ENCODE data around the gene TSPAN18. TPM values are rescaled to one million over a fixed set of nuclear protein-coding genes. Genes with fewer than 3 reads are reported as not detected.

TSPAN18 gene
- total and polyA plus RNA-seq, 2 experiments from 2014 or later: 68.6 to 82.8 TPM

DNA sequence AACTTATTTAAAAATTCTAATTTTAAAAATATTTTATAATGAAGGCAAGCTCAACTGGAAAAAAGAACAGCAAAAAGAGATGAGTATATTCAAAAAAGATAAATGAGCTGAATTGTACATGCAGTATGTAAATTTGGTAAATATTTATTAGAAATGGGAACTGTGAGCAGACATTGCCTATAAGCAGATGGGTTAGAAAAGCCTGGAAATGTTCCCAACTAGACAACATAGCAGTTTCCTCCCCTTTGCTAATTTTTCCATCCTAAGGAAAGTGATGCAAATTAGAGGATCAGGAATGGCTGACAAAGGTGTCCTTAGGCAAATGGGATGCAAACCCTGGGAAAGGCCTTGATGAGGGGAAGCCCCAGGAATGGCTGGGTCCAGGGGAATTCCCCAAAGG lies 186.7 kb downstream of the TSPAN18 start:
- H3K27me3 ChIP-seq: no peaks in the 10 kb centered on the region
- H3K27ac ChIP-seq: no peak overlapping the region
- H3K9me3 ChIP-seq (ENCODE audit: low read depth): no peaks in the 10 kb centered on the region
- DNase-seq (ENCODE audit: low read depth in 1 of 2, low spot score in 1 of 2): no peak
- H3K36me3 ChIP-seq: no peaks in the 10 kb centered on the region
- TF ChIP-seq, protein P1, sequence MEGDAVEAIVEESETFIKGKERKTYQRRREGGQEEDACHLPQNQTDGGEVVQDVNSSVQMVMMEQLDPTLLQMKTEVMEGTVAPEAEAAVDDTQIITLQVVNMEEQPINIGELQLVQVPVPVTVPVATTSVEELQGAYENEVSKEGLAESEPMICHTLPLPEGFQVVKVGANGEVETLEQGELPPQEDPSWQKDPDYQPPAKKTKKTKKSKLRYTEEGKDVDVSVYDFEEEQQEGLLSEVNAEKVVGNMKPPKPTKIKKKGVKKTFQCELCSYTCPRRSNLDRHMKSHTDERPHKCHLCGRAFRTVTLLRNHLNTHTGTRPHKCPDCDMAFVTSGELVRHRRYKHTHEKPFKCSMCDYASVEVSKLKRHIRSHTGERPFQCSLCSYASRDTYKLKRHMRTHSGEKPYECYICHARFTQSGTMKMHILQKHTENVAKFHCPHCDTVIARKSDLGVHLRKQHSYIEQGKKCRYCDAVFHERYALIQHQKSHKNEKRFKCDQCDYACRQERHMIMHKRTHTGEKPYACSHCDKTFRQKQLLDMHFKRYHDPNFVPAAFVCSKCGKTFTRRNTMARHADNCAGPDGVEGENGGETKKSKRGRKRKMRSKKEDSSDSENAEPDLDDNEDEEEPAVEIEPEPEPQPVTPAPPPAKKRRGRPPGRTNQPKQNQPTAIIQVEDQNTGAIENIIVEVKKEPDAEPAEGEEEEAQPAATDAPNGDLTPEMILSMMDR (IDR thresholded peaks at IDR 0.05; ENCODE audit: low read depth, low read length): no peak
- H3K4me3 ChIP-seq: no peak overlapping the region
- peaks cover 7% of the 10 kb centered on the region for H3K4me1 ChIP-seq (ENCODE audit: low read depth)

DNA sequence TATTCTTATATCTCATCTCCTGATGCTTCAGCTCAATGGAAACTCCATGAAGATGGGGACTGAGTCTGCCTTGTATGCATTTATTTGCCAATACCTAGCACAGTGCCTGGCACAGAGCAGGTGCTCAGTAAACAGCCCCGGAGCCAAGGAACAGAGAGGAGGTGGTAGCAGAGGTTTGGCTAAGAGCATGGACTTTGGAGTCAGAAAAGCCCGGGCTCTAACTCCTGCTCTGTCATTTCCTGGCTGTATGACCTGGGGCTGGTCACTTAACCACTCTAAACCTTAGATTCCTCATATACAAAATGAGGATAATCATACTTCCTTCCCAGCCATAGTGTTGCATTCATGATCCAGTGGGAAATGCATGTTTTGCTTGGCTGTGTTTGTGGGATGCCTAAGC lies 187.3 kb downstream of the TSPAN18 start:
- DNase-seq (ENCODE audit: low read depth in 1 of 2, low spot score in 1 of 2): no peak
- no peak overlapping the region for H3K27ac ChIP-seq
- no peaks in the 10 kb centered on the region for H3K9me3 ChIP-seq (ENCODE audit: low read depth)
- no peaks in the 10 kb centered on the region for H3K27me3 ChIP-seq
- peaks cover 7% of the 10 kb centered on the region for H3K4me1 ChIP-seq (ENCODE audit: low read depth)
- no peak overlapping the region for H3K4me3 ChIP-seq
- TF ChIP-seq, protein P1 (IDR thresholded peaks at IDR 0.05; ENCODE audit: low read depth, low read length): no peak
- peaks cover 1% of the 10 kb centered on the region for H3K36me3 ChIP-seq

DNA sequence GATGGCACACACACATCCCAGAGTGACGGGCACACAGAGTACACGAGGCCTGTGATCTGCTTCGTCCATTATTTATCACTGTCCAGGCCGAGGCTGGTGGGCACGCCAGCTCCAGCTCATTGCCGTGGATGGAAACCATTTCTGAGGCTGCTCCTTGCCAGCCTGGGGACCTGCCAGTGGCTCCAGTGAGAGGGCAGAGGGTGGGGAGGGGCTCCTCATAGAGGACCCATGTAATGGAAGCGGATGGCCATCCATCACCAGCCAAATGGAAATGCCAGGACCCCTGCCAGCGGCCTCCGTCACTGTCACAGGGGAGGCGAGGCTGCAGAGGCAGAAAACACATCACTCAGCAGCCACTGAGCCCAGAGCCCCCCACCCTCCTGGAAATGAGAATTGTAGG lies 188.2 kb downstream of the TSPAN18 start:
- TF ChIP-seq, protein P1 (IDR thresholded peaks at IDR 0.05; ENCODE audit: low read depth, low read length): no peak
- no peak overlapping the region for H3K27ac ChIP-seq
- H3K4me1 ChIP-seq (ENCODE audit: low read depth): peaks cover 7% of the 10 kb centered on the region
- no peak for DNase-seq (ENCODE audit: low read depth in 1 of 2, low spot score in 1 of 2)
- no peak overlapping the region for H3K4me3 ChIP-seq
- H3K36me3 ChIP-seq: peaks cover 9% of the 10 kb centered on the region
- no peaks in the 10 kb centered on the region for H3K9me3 ChIP-seq (ENCODE audit: low read depth)
- no peaks in the 10 kb centered on the region for H3K27me3 ChIP-seq

DNA sequence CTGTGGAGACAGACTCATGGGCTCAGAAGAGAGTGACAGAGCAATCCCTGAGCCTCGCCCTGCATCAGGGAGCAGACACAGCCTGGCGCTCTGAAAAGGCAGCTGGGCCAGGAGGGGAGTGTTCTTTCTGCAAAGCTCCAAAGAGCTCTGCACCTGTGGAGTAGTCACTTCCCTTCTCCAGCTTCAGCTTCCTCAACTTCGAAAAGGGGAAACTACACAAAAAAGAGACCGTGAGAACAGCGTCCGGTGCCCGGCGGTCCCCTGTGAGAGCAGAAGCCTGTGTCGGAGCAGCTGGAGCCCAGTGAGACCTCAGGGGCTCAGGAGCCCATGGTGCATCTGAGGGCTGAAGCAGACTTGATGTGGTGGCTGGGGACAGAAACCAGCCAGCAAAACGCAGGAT lies 188.9 kb downstream of the TSPAN18 start:
- Histone ChIP-seq H3K4me3 (no peak overlapping the region), H3K36me3 (peaks cover 9% of the 10 kb centered on the region), H3K4me1 (ENCODE audit: low read depth) (peaks cover 7% of the 10 kb centered on the region)

DNA sequence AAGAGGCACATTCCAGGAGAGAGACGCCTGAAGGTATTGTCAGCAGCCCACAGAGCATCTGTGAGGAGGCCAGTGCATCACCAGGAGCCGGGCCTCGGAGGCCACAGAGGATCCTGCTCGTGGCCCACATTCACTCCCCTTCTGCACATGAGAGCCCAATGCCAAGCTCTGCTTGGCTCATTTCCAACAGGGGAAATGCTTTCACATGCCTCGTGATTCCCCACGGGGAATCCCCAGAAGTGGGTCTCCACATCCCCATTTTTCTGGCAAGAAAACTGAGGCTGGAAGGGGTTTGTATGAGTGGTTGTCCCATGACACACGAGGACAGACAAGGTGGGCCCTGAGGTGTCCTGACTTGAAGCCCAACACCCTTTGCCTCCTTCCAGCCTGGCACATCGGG lies 189.6 kb downstream of the TSPAN18 start:
- Histone ChIP-seq H3K4me3 (no peak overlapping the region), H3K9me3 (ENCODE audit: low read depth) (no peaks in the 10 kb centered on the region), H3K27me3 (no peaks in the 10 kb centered on the region), H3K27ac (no peak overlapping the region), H3K4me1 (ENCODE audit: low read depth) (peaks cover 7% of the 10 kb centered on the region), H3K36me3 (peaks cover 9% of the 10 kb centered on the region)
- TF ChIP-seq, protein P1 (IDR thresholded peaks at IDR 0.05; ENCODE audit: low read depth, low read length): no peak
- no peak for DNase-seq (ENCODE audit: low read depth in 1 of 2, low spot score in 1 of 2)

More for the DNA sequence above, 188.9 kb downstream of the TSPAN18 start:
- Histone ChIP-seq H3K9me3 (ENCODE audit: low read depth) (no peaks in the 10 kb centered on the region), H3K27ac (no peak overlapping the region), H3K27me3 (no peaks in the 10 kb centered on the region)
- TF ChIP-seq, protein P1 (IDR thresholded peaks at IDR 0.05; ENCODE audit: low read depth, low read length): no peak
- DNase-seq (ENCODE audit: low read depth in 1 of 2, low spot score in 1 of 2): no peak

Measured in cardiac muscle cell (in vitro differentiated cells and primary cell).